Thyroid gland (tissue), 4 donors: ENCODE measurements around the gene ACADVL.

Experiments used
- CTCF ChIP-seq, 6 experiments: fragments of 200-600 bp in 3 of 6; fragments of 450-650 bp in 3 of 6; sonication (generic) in 3 of 6; IDR thresholded peaks; one replicate each; pipeline ENCODE4 v1.5.1; 2016 to 2019; ENCODE audit warnings: antibody characterized with exemption in 6 of 6, mild to moderate bottlenecking in 2 of 6, inconsistent platforms in 1 of 6, moderate library complexity in 1 of 6
- POLR2A ChIP-seq, 2 donors: fragments of 450-650 bp; IDR thresholded peaks; one replicate each; pipeline ENCODE4 v1.6.1; 2017; ENCODE audit warnings: antibody characterized with exemption in 2 of 2, mild to moderate bottlenecking in 2 of 2, moderate library complexity in 1 of 2

GRCh38 chr17:7259555-7259889 lies 39.8 kb downstream of the ACADVL start:
- no peak for TF ChIP-seq CTCF (IDR thresholded peaks at IDR 0.05)
- no peak for TF ChIP-seq POLR2A (IDR thresholded peaks at IDR 0.05)
